ENCODE measurements around the gene PRKCQ. TPM values are rescaled to one million over a fixed set of nuclear protein-coding genes. Genes with fewer than 3 reads are reported as not detected.

The PRKCQ gene
- total RNA-seq, 4 donors from 2014 or later = 0.21 to 0.30 TPM; not detected in 2

GRCh38 chr10:6491841-6492609 is 88.1 kb downstream of the PRKCQ start:
- TF ChIP-seq, protein P1, sequence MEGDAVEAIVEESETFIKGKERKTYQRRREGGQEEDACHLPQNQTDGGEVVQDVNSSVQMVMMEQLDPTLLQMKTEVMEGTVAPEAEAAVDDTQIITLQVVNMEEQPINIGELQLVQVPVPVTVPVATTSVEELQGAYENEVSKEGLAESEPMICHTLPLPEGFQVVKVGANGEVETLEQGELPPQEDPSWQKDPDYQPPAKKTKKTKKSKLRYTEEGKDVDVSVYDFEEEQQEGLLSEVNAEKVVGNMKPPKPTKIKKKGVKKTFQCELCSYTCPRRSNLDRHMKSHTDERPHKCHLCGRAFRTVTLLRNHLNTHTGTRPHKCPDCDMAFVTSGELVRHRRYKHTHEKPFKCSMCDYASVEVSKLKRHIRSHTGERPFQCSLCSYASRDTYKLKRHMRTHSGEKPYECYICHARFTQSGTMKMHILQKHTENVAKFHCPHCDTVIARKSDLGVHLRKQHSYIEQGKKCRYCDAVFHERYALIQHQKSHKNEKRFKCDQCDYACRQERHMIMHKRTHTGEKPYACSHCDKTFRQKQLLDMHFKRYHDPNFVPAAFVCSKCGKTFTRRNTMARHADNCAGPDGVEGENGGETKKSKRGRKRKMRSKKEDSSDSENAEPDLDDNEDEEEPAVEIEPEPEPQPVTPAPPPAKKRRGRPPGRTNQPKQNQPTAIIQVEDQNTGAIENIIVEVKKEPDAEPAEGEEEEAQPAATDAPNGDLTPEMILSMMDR (IDR thresholded peaks at IDR 0.05) = no peak
- H3K27ac ChIP-seq = no peak overlapping the region
- no peak for DNase-seq (ENCODE audit: low spot score in 2 of 2)

GRCh38 chr10:6490614-6491013 is 89.5 kb downstream of the PRKCQ start:
- H3K27me3 ChIP-seq = no peaks in the 10 kb centered on the region
- 74% methylated on average over 4 of the region's 4 CpGs for WGBS, 2 donors
- H3K36me3 ChIP-seq = no peaks in the 10 kb centered on the region
- no peaks in the 10 kb centered on the region for H3K9me3 ChIP-seq
- no peak overlapping the region for H3K4me3 ChIP-seq
- H3K4me1 ChIP-seq = no peaks in the 10 kb centered on the region
- TF ChIP-seq POLR2A (IDR thresholded peaks at IDR 0.05) (no peak), EP300 (IDR thresholded peaks at IDR 0.05) (no peak)
- TF ChIP-seq, protein P1 (IDR thresholded peaks at IDR 0.05) = no peak
- DNase-seq (ENCODE audit: low spot score in 2 of 2) = no peak
- no peak overlapping the region for H3K27ac ChIP-seq

More at GRCh38 chr10:6491841-6492609, 88.1 kb downstream of the PRKCQ start:
- Histone ChIP-seq H3K27me3 (no peaks in the 10 kb centered on the region), H3K4me3 (no peak overlapping the region), H3K4me1 (no peaks in the 10 kb centered on the region), H3K9me3 (no peaks in the 10 kb centered on the region), H3K36me3 (no peaks in the 10 kb centered on the region)
- 80 to 85% methylated on average over 9 of the region's 9 CpGs for WGBS, 2 donors

- TF ChIP-seq, protein P1 (IDR thresholded peaks at IDR 0.05) = no peak
- TF ChIP-seq POLR2A (IDR thresholded peaks at IDR 0.05) (no peak), EP300 (IDR thresholded peaks at IDR 0.05) (no peak)
- no peaks in the 10 kb centered on the region for H3K9me3 ChIP-seq
- H3K4me3 ChIP-seq = no peak overlapping the region
- no peaks in the 10 kb centered on the region for H3K4me1 ChIP-seq
- no peak overlapping the region for H3K27ac ChIP-seq
- WGBS, 2 donors = 83 to 87% methylated on average over 5 of the region's 5 CpGs
- no peaks in the 10 kb centered on the region for H3K36me3 ChIP-seq
- H3K27me3 ChIP-seq = no peaks in the 10 kb centered on the region
- no peak for DNase-seq (ENCODE audit: low spot score in 2 of 2)
Observed at GRCh38 chr10:6487920-6488319, 92.2 kb downstream of the PRKCQ start.

- Histone ChIP-seq H3K4me3 (no peak overlapping the region), H3K27me3 (no peaks in the 10 kb centered on the region), H3K36me3 (no peaks in the 10 kb centered on the region), H3K4me1 (no peaks in the 10 kb centered on the region), H3K27ac (no peak overlapping the region), H3K9me3 (no peaks in the 10 kb centered on the region)
- WGBS, 2 donors = 87 to 90% methylated on average over 6 of the region's 6 CpGs
- no peak for DNase-seq (ENCODE audit: low spot score in 2 of 2)
- TF ChIP-seq, protein P1 (IDR thresholded peaks at IDR 0.05) = no peak
- TF ChIP-seq EP300 (IDR thresholded peaks at IDR 0.05) (no peak), POLR2A (IDR thresholded peaks at IDR 0.05) (no peak)
Observed at GRCh38 chr10:6486309-6486708, 93.8 kb downstream of the PRKCQ start.

GRCh38 chr10:6482737-6483357 is 97.2 kb downstream of the PRKCQ start:
- Histone ChIP-seq H3K4me1 (no peaks in the 10 kb centered on the region), H3K36me3 (no peaks in the 10 kb centered on the region), H3K27me3 (no peaks in the 10 kb centered on the region), H3K27ac (no peak overlapping the region), H3K4me3 (no peak overlapping the region), H3K9me3 (no peaks in the 10 kb centered on the region)
- no peak for DNase-seq (ENCODE audit: low spot score in 2 of 2)
- 87 to 89% methylated on average over 9 of the region's 9 CpGs for WGBS, 2 donors
- no peak for TF ChIP-seq EP300 (IDR thresholded peaks at IDR 0.05)
- TF ChIP-seq, protein P1 (IDR thresholded peaks at IDR 0.05) = no peak
- TF ChIP-seq POLR2A (IDR thresholded peaks at IDR 0.05) = no peak

Measured in tibial nerve (tissue), 4 donors.